ENCODE data around the gene ZNF792.
"Not testable (repeated sequence)": the region's sequence is repeated elsewhere in the genome, so short reads cannot be mapped to it uniquely, and the experiment has no call there.

The ZNF792 gene

GRCh38 chr19:34979819-34980640, 16.0 kb upstream of the ZNF792 start:
- in situ Hi-C loops (cut with HindIII; ENCODE audit: low pct_ligation_motif_present, low sequenced_read_pairs): no loop called here
- H3K27ac ChIP-seq: no peak overlapping the region
- no peak overlapping the region for H3K4me3 ChIP-seq (ENCODE audit: low read depth, low read length)
- H3K36me3 ChIP-seq (replicated peaks): no peaks in the 10 kb centered on the region
- H3K27me3 ChIP-seq (replicated peaks): no peaks in the 10 kb centered on the region
- TF ChIP-seq CTCF (IDR thresholded peaks at IDR 0.05; ENCODE audit: low read depth, low read length, missing control alignments): no peak
- DNase-seq: no peak

GRCh38 chr19:34976611-34977010, 12.6 kb upstream of the ZNF792 start:
- no peaks in the 10 kb centered on the region for H3K27me3 ChIP-seq (replicated peaks)
- no peaks in the 10 kb centered on the region for H3K36me3 ChIP-seq (replicated peaks)
- DNase-seq: no peak
- no peak for TF ChIP-seq CTCF (IDR thresholded peaks at IDR 0.05; ENCODE audit: low read depth, low read length, missing control alignments)
- in situ Hi-C loops (cut with HindIII; ENCODE audit: low pct_ligation_motif_present, low sequenced_read_pairs): no loop called here
- H3K27ac ChIP-seq: no peak overlapping the region
- H3K4me3 ChIP-seq (ENCODE audit: low read depth, low read length): no peak overlapping the region

- no peaks in the 10 kb centered on the region for H3K36me3 ChIP-seq (replicated peaks)
- no peaks in the 10 kb centered on the region for H3K27me3 ChIP-seq (replicated peaks)
- no peak overlapping the region for H3K27ac ChIP-seq
- no peak overlapping the region for H3K4me3 ChIP-seq (ENCODE audit: low read depth, low read length)
- no peak for TF ChIP-seq CTCF (IDR thresholded peaks at IDR 0.05; ENCODE audit: low read depth, low read length, missing control alignments)
- in situ Hi-C loops (cut with HindIII; ENCODE audit: low pct_ligation_motif_present, low sequenced_read_pairs): no loop called here
- DNase-seq: no peak
These were observed 11.0 kb upstream of the ZNF792 start for GRCh38 chr19:34975056-34975455.

GRCh38 chr19:34974646-34975045, 10.6 kb upstream of the ZNF792 start:
- Histone ChIP-seq H3K27ac (no peak overlapping the region), H3K4me3 (ENCODE audit: low read depth, low read length) (no peak overlapping the region), H3K36me3 (replicated peaks) (no peaks in the 10 kb centered on the region), H3K27me3 (replicated peaks) (no peaks in the 10 kb centered on the region)
- no peak for DNase-seq
- in situ Hi-C loops (cut with HindIII; ENCODE audit: low pct_ligation_motif_present, low sequenced_read_pairs): no loop called here
- no peak for TF ChIP-seq CTCF (IDR thresholded peaks at IDR 0.05; ENCODE audit: low read depth, low read length, missing control alignments)

GRCh38 chr19:34972163-34972705, 8.2 kb upstream of the ZNF792 start:
- Histone ChIP-seq H3K36me3 (replicated peaks) (no peaks in the 10 kb centered on the region), H3K27me3 (replicated peaks) (no peaks in the 10 kb centered on the region), H3K4me3 (ENCODE audit: low read depth, low read length) (no peak overlapping the region), H3K27ac (no peak overlapping the region)
- no peak for TF ChIP-seq CTCF (IDR thresholded peaks at IDR 0.05; ENCODE audit: low read depth, low read length, missing control alignments)
- in situ Hi-C loops (cut with HindIII; ENCODE audit: low pct_ligation_motif_present, low sequenced_read_pairs): no loop called here
- DNase-seq: no peak

GRCh38 chr19:34970185-34970780, 6.3 kb upstream of the ZNF792 start:
- H3K27ac ChIP-seq; DNase-seq; in situ Hi-C loops (cut with HindIII; ENCODE audit: low pct_ligation_motif_present, low sequenced_read_pairs); H3K36me3 ChIP-seq (replicated peaks); H3K27me3 ChIP-seq (replicated peaks); H3K4me3 ChIP-seq (ENCODE audit: low read depth, low read length): not testable (repeated sequence)

Measured in brain microvascular endothelial cell (primary cell).